Ovary (tissue), 3 donors: ENCODE measurements around the gene CLIP2.

Source experiments
- EP300 ChIP-seq: sonication (generic); formaldehyde crosslinking; IDR thresholded peaks from one replicate; pipeline ENCODE4 v1.6.1; 2017; ENCODE audit warnings: antibody characterized with exemption
- POLR2A ChIP-seq: fragments of 450-650 bp; IDR thresholded peaks from one replicate; pipeline ENCODE4 v1.6.1; 2017; ENCODE audit warnings: antibody characterized with exemption, mild to moderate bottlenecking, moderate library complexity
- TF ChIP-seq, protein P1 (sequence below), 3 donors: fragments of 450-650 bp in 2 of 3; fragments of 200-600 bp in 1 of 3; IDR thresholded peaks; one replicate each; pipeline versions ENCODE4 v1.5.1 to v1.8.0; 2016 to 2022; ENCODE audit warnings: antibody characterized with exemption in 3 of 3, mild to moderate bottlenecking in 1 of 3
- donor health status: DM: no; HTN: no; CAD: no.

DNA sequence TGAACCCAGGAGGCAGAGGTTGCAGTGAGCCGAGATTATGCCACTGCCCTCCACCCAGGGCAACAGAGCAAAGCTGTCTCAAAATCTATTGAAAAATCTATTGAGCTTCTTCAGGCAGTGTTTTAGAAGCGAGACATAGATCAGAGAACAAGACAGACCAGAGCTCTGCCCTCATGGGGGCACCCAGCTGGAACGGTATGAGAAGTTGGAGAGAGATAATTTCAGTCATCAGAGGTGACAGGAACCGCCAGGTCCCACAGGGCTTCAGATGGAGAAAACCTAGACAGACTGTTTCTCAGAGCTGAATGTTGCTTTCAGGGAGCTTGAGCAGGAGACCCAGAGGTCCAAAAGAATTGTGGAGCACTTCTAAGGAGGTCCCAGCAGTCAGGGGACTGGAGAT, 150.3 kb downstream of the CLIP2 start:
- TF ChIP-seq, protein P1, sequence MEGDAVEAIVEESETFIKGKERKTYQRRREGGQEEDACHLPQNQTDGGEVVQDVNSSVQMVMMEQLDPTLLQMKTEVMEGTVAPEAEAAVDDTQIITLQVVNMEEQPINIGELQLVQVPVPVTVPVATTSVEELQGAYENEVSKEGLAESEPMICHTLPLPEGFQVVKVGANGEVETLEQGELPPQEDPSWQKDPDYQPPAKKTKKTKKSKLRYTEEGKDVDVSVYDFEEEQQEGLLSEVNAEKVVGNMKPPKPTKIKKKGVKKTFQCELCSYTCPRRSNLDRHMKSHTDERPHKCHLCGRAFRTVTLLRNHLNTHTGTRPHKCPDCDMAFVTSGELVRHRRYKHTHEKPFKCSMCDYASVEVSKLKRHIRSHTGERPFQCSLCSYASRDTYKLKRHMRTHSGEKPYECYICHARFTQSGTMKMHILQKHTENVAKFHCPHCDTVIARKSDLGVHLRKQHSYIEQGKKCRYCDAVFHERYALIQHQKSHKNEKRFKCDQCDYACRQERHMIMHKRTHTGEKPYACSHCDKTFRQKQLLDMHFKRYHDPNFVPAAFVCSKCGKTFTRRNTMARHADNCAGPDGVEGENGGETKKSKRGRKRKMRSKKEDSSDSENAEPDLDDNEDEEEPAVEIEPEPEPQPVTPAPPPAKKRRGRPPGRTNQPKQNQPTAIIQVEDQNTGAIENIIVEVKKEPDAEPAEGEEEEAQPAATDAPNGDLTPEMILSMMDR (IDR thresholded peaks at IDR 0.05): no peak
- TF ChIP-seq POLR2A: no peak
- no peak for TF ChIP-seq EP300
